ENCODE data around the gene PPIC. TPM values are rescaled to one million over a fixed set of nuclear protein-coding genes. Genes with fewer than 3 reads are reported as not detected.

The PPIC gene
- total and polyA plus RNA-seq, 4 donors, result 52.5 to 71.7 (median 65.5) TPM

DNA sequence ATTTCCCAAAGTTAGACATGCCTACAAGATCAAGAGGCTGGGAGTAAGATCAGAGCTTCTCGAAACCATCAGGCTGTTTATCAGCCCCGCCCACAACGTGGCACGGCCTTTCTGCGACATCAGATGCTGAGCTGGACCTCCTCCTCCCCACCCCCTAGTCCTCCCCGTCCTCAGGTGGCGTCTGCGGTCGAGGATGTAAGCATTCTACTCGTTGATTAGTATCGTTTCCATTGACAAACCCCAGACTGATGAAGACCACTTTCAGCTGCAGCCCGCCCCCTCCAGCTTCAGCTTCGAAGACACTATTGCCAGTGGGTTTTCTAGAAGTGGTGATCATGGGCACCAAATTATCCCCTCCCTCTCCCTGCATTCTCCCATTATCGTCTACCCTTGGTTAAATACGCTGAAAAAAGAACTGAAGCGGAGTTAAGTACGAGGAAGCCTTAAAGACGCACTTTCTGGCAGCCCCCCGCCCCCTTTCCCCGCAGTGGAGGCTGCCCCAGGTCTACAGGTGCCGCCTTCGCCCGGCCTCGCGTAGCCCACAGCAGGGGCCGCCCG lies 1.1 kb downstream of the PPIC start:
- Histone ChIP-seq H3K4me3 (ENCODE audit: low read length in 2 of 2) (peak overlapping the region; percentile 70 to 92), H3K9me3 (ENCODE audit: control insufficient read depth, low read length) (no peaks in the 10 kb centered on the region), H3K4me1 (ENCODE audit: control insufficient read depth in 1 of 2, insufficient read depth in 2 of 2, low read length in 2 of 2) (no peaks in the 10 kb centered on the region), H3K27ac (ENCODE audit: low read depth in 1 of 2, low read length in 2 of 2) (peak overlapping the region; percentile 3 to 82), H3K27me3 (ENCODE audit: control insufficient read depth in 1 of 2, insufficient read depth in 2 of 2, low read length in 1 of 2) (no peaks in the 10 kb centered on the region), H3K36me3 (ENCODE audit: control insufficient read depth in 1 of 2, insufficient read depth in 2 of 2, low read length in 1 of 2) (no peaks in the 10 kb centered on the region)
- intact Hi-C loops (cut with DNase I), result loop anchor here (5.0 kb wide), 2 partner anchors 52 to 332 kb away; partner anchors contain the start of gene PRDM6 (in 1 of the 2)
- WGBS, 2 donors, result 2% methylated on average over 27 of the region's 27 CpGs
- ATAC-seq (ENCODE audit: low FRiP score) (peak; percentile 38), DNase-seq (peak; percentile 71 to 86)

DNA sequence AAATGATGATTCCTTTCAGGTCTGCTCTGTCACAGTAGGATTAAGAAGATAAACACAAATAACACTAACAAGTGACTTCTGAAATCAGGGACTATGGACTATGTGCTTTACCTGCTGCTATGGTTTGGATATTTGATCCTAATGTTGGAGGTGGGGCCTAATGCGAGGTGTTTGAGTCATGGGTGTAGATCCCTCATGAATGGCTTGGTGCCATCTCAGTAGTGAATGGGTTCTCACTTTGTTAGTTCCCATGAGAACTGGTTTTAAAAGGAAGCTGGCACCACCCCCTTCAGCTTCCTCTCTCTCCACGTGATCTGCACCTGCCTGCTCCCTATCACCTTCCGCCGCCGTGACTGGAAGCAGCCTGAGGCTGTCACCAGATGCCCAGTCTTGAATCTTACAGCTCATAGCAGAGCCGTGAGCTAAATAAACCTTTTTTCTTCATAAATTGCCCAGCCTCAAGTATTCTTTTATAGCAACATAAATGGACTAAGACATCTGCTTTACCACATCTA lies 3.3 kb downstream of the PPIC start:
- Histone ChIP-seq H3K27me3 (ENCODE audit: control insufficient read depth in 1 of 2, insufficient read depth in 2 of 2, low read length in 1 of 2) (no peaks in the 10 kb centered on the region), H3K9me3 (ENCODE audit: control insufficient read depth, low read length) (no peaks in the 10 kb centered on the region), H3K36me3 (ENCODE audit: control insufficient read depth in 1 of 2, insufficient read depth in 2 of 2, low read length in 1 of 2) (no peaks in the 10 kb centered on the region), H3K4me3 (ENCODE audit: low read length in 2 of 2) (no peak overlapping the region), H3K27ac (ENCODE audit: low read depth in 1 of 2, low read length in 2 of 2) (no peak overlapping the region), H3K4me1 (ENCODE audit: control insufficient read depth in 1 of 2, insufficient read depth in 2 of 2, low read length in 2 of 2) (no peaks in the 10 kb centered on the region)
- whole genome bisulfite sequencing, 2 donors, result 90 to 94% methylated on average over 6 of the region's 6 CpGs
- intact Hi-C loops (cut with DNase I), result no loop called here
- no peak for DNase-seq
- no peak for ATAC-seq (ENCODE audit: low FRiP score)

- H3K4me1 ChIP-seq (ENCODE audit: control insufficient read depth in 1 of 2, insufficient read depth in 2 of 2, low read length in 2 of 2), result no peaks in the 10 kb centered on the region
- intact Hi-C loops (cut with DNase I), result no loop called here
- ATAC-seq (ENCODE audit: low FRiP score) (no peak), DNase-seq (no peak)
- H3K9me3 ChIP-seq (ENCODE audit: control insufficient read depth, low read length), result no peaks in the 10 kb centered on the region
- WGBS, 2 donors, result 83 to 91% methylated on average over 9 of the region's 9 CpGs
- H3K36me3 ChIP-seq (ENCODE audit: control insufficient read depth in 1 of 2, insufficient read depth in 2 of 2, low read length in 1 of 2), result peaks cover 3 to 12% of the 10 kb centered on the region in 2 donors
- no peaks in the 10 kb centered on the region for H3K27me3 ChIP-seq (ENCODE audit: control insufficient read depth in 1 of 2, insufficient read depth in 2 of 2, low read length in 1 of 2)
- no peak overlapping the region for H3K27ac ChIP-seq (ENCODE audit: low read depth in 1 of 2, low read length in 2 of 2)
- H3K4me3 ChIP-seq (ENCODE audit: low read length in 2 of 2), result no peak overlapping the region
Observed at GRCh38 chr5:123028222-123028621, 8.3 kb downstream of the PPIC start.

- no peak for ATAC-seq (ENCODE audit: low FRiP score)
- no peak overlapping the region for H3K4me3 ChIP-seq (ENCODE audit: low read length in 2 of 2)
- H3K4me1 ChIP-seq (ENCODE audit: control insufficient read depth in 1 of 2, insufficient read depth in 2 of 2, low read length in 2 of 2), result no peaks in the 10 kb centered on the region
- H3K36me3 ChIP-seq (ENCODE audit: control insufficient read depth in 1 of 2, insufficient read depth in 2 of 2, low read length in 1 of 2), result peaks cover 0 to 3% of the 10 kb centered on the region in 2 donors
- H3K27ac ChIP-seq (ENCODE audit: low read depth in 1 of 2, low read length in 2 of 2), result no peak overlapping the region
- no peaks in the 10 kb centered on the region for H3K27me3 ChIP-seq (ENCODE audit: control insufficient read depth in 1 of 2, insufficient read depth in 2 of 2, low read length in 1 of 2)
- no peak for DNase-seq
- 80 to 84% methylated on average over 1 of the region's 1 CpG for WGBS, 2 donors
- intact Hi-C loops (cut with DNase I), result no loop called here
- H3K9me3 ChIP-seq (ENCODE audit: control insufficient read depth, low read length), result no peaks in the 10 kb centered on the region
Observed at GRCh38 chr5:123014689-123015088, 21.8 kb downstream of the PPIC start.

DNA sequence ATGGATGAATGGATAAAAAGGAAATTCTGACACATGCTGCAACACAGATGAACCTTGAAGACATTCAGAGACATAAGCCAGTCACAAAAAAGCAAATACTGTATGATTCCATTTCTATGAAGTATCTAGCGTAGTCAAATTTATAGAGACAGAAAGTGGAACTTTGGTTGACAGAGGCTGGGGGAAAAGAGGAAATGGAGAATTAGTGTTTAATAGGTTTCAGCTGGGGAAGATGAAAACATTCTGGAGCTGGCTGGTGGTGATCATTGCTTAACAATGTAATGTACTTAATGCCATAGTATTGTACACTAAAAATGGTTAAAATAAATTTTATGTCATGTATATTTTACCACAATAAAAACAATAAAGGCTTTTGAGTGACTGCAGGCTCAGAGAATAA lies 24.2 kb downstream of the PPIC start:
- no peaks in the 10 kb centered on the region for H3K9me3 ChIP-seq (ENCODE audit: control insufficient read depth, low read length)
- H3K27ac ChIP-seq (ENCODE audit: low read depth in 1 of 2, low read length in 2 of 2), result no peak overlapping the region
- H3K36me3 ChIP-seq (ENCODE audit: control insufficient read depth in 1 of 2, insufficient read depth in 2 of 2, low read length in 1 of 2), result peaks cover 0 to 3% of the 10 kb centered on the region in 2 donors
- 100% methylated on average over 1 of the region's 1 CpG for WGBS, 2 donors
- intact Hi-C loops (cut with DNase I), result no loop called here
- DNase-seq (no peak), ATAC-seq (ENCODE audit: low FRiP score) (no peak)
- no peak overlapping the region for H3K4me3 ChIP-seq (ENCODE audit: low read length in 2 of 2)
- H3K4me1 ChIP-seq (ENCODE audit: control insufficient read depth in 1 of 2, insufficient read depth in 2 of 2, low read length in 2 of 2), result no peaks in the 10 kb centered on the region
- no peaks in the 10 kb centered on the region for H3K27me3 ChIP-seq (ENCODE audit: control insufficient read depth in 1 of 2, insufficient read depth in 2 of 2, low read length in 1 of 2)

DNA sequence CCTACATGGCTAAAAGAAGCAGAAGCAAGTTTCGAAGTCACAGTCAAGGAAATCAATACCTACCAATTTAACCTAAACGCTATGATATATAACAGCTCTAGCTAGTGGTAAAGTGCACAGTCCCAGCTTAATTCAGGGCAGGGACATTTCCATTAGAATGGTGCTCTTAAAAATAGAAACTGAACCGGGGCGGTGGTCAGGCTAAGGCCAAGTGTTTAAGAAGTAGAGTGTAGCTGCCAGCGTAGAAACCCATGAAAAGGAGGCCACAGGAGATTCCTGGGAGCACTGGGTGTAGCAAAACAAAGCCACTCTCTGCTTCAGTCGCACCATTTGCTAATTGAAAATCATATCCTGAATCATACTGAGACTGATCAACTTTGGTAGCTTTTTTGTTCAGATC lies 28.8 kb downstream of the PPIC start:
- WGBS, 2 donors, result 77 to 79% methylated on average over 6 of the region's 6 CpGs
- peaks cover 0 to 3% of the 10 kb centered on the region in 2 donors for H3K36me3 ChIP-seq (ENCODE audit: control insufficient read depth in 1 of 2, insufficient read depth in 2 of 2, low read length in 1 of 2)
- H3K4me1 ChIP-seq (ENCODE audit: control insufficient read depth in 1 of 2, insufficient read depth in 2 of 2, low read length in 2 of 2), result no peaks in the 10 kb centered on the region
- intact Hi-C loops (cut with DNase I), result no loop called here
- DNase-seq (no peak), ATAC-seq (ENCODE audit: low FRiP score) (no peak)
- H3K9me3 ChIP-seq (ENCODE audit: control insufficient read depth, low read length), result no peaks in the 10 kb centered on the region
- H3K27ac ChIP-seq (ENCODE audit: low read depth in 1 of 2, low read length in 2 of 2), result no peak overlapping the region
- H3K4me3 ChIP-seq (ENCODE audit: low read length in 2 of 2), result no peak overlapping the region
- H3K27me3 ChIP-seq (ENCODE audit: control insufficient read depth in 1 of 2, insufficient read depth in 2 of 2, low read length in 1 of 2), result no peaks in the 10 kb centered on the region

GRCh38 chr5:123007182-123007581 lies 29.3 kb downstream of the PPIC start:
- Histone ChIP-seq H3K36me3 (ENCODE audit: control insufficient read depth in 1 of 2, insufficient read depth in 2 of 2, low read length in 1 of 2) (peaks cover 0 to 3% of the 10 kb centered on the region in 2 donors), H3K4me3 (ENCODE audit: low read length in 2 of 2) (no peak overlapping the region), H3K27ac (ENCODE audit: low read depth in 1 of 2, low read length in 2 of 2) (no peak overlapping the region), H3K27me3 (ENCODE audit: control insufficient read depth in 1 of 2, insufficient read depth in 2 of 2, low read length in 1 of 2) (no peaks in the 10 kb centered on the region), H3K4me1 (ENCODE audit: control insufficient read depth in 1 of 2, insufficient read depth in 2 of 2, low read length in 2 of 2) (no peaks in the 10 kb centered on the region), H3K9me3 (ENCODE audit: control insufficient read depth, low read length) (no peaks in the 10 kb centered on the region)
- ATAC-seq (ENCODE audit: low FRiP score) (no peak), DNase-seq (no peak)
- intact Hi-C loops (cut with DNase I), result no loop called here
- WGBS, 2 donors, result 90 to 91% methylated on average over 6 of the region's 6 CpGs

DNA sequence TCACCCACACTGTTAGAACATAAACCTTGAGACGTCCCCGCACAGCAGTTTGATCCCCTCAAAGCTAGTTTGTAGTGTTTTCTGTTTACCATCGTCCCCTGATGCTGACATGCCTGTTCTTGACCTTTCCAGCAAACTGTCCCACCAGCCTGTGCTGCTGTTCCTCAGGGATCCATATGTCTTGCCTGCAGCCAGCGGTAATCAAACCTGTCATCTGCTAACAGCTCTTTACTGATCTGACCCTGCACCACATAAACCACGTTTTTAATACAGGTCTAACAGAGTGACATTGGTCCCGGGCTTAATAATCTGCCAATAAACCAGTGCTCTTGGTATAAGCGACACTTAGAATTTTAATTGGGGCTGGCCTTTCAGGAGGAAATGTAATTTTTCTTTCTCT lies 34.7 kb downstream of the PPIC start:
- Histone ChIP-seq H3K27ac (ENCODE audit: low read depth in 1 of 2, low read length in 2 of 2) (no peak overlapping the region), H3K9me3 (ENCODE audit: control insufficient read depth, low read length) (no peaks in the 10 kb centered on the region), H3K36me3 (ENCODE audit: control insufficient read depth in 1 of 2, insufficient read depth in 2 of 2, low read length in 1 of 2) (no peaks in the 10 kb centered on the region), H3K4me3 (ENCODE audit: low read length in 2 of 2) (no peak overlapping the region), H3K27me3 (ENCODE audit: control insufficient read depth in 1 of 2, insufficient read depth in 2 of 2, low read length in 1 of 2) (no peaks in the 10 kb centered on the region), H3K4me1 (ENCODE audit: control insufficient read depth in 1 of 2, insufficient read depth in 2 of 2, low read length in 2 of 2) (no peaks in the 10 kb centered on the region)
- ATAC-seq (ENCODE audit: low FRiP score), result no peak
- no peak for DNase-seq
- intact Hi-C loops (cut with DNase I), result no loop called here
- WGBS, 2 donors, result 79 to 83% methylated on average over 7 of the region's 7 CpGs

DNA sequence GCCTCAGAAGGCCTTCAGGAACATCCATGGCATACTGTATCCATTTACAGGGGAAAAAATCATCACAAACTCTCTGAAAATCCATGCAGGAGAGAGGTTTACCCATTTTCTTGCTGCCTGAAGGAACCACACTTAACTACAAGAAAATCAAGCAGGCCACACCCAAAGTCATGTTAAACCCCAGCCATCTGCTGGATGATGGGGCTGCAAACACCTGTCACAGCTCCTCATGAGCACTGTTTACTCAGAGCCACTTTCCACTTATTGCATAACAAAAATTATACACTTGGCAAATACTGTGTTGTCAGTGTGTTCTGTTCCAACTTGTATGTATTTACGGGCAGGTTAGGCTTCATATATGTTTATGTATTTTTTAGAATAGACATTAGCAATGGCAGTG lies 35.8 kb downstream of the PPIC start:
- ATAC-seq (ENCODE audit: low FRiP score), result no peak
- intact Hi-C loops (cut with DNase I), result no loop called here
- WGBS, 2 donors, result 94 to 98% methylated on average over 1 of the region's 1 CpG
- Histone ChIP-seq H3K4me3 (ENCODE audit: low read length in 2 of 2) (no peak overlapping the region), H3K4me1 (ENCODE audit: control insufficient read depth in 1 of 2, insufficient read depth in 2 of 2, low read length in 2 of 2) (no peaks in the 10 kb centered on the region), H3K36me3 (ENCODE audit: control insufficient read depth in 1 of 2, insufficient read depth in 2 of 2, low read length in 1 of 2) (no peaks in the 10 kb centered on the region), H3K9me3 (ENCODE audit: control insufficient read depth, low read length) (no peaks in the 10 kb centered on the region), H3K27ac (ENCODE audit: low read depth in 1 of 2, low read length in 2 of 2) (no peak overlapping the region), H3K27me3 (ENCODE audit: control insufficient read depth in 1 of 2, insufficient read depth in 2 of 2, low read length in 1 of 2) (no peaks in the 10 kb centered on the region)
- DNase-seq, result no peak
